Measurements from ENCODE around the gene PDE1A.
"Not testable (repeated sequence)": the region's sequence is repeated elsewhere in the genome, so short reads cannot be mapped to it uniquely, and the experiment has no call there.

The PDE1A gene

GRCh38 chr2:182391443-182391842 is 35.4 kb downstream of the PDE1A start:
- H3K27ac ChIP-seq: no peak overlapping the region
- TF ChIP-seq, protein P1, sequence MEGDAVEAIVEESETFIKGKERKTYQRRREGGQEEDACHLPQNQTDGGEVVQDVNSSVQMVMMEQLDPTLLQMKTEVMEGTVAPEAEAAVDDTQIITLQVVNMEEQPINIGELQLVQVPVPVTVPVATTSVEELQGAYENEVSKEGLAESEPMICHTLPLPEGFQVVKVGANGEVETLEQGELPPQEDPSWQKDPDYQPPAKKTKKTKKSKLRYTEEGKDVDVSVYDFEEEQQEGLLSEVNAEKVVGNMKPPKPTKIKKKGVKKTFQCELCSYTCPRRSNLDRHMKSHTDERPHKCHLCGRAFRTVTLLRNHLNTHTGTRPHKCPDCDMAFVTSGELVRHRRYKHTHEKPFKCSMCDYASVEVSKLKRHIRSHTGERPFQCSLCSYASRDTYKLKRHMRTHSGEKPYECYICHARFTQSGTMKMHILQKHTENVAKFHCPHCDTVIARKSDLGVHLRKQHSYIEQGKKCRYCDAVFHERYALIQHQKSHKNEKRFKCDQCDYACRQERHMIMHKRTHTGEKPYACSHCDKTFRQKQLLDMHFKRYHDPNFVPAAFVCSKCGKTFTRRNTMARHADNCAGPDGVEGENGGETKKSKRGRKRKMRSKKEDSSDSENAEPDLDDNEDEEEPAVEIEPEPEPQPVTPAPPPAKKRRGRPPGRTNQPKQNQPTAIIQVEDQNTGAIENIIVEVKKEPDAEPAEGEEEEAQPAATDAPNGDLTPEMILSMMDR (conservative IDR thresholded peaks at IDR 0.05): no peak

GRCh38 chr2:182386267-182386880 is 40.5 kb downstream of the PDE1A start:
- H3K27ac ChIP-seq: not testable (repeated sequence)

GRCh38 chr2:182384860-182385259 is 42.0 kb downstream of the PDE1A start:
- TF ChIP-seq, protein P1 (conservative IDR thresholded peaks at IDR 0.05): no peak

GRCh38 chr2:182381225-182381624 is 45.6 kb downstream of the PDE1A start:
- TF ChIP-seq, protein P1 (conservative IDR thresholded peaks at IDR 0.05): no peak
- no peak overlapping the region for H3K27ac ChIP-seq

More at GRCh38 chr2:182384860-182385259, 42.0 kb downstream of the PDE1A start:
- no peak overlapping the region for H3K27ac ChIP-seq

DNA sequence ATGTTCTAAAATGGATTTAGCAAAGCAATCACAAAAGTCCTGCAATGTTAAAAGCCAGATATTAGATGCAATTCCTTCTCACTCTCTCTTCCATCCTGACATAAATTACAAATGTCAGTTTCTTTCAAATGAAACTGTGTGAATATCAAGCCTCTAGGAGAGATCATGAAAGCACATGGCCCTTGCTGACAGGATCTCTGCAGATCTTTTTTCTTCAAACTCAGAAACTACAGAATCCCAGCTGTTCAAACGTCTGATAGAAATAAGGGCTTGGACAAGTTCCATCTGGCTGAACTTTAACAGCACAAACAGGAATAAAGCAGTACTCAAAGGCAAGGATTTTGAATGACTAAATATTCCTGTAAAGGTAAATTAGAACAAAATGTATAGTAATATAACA is 47.6 kb downstream of the PDE1A start:
- H3K27ac ChIP-seq: no peak overlapping the region

DNA sequence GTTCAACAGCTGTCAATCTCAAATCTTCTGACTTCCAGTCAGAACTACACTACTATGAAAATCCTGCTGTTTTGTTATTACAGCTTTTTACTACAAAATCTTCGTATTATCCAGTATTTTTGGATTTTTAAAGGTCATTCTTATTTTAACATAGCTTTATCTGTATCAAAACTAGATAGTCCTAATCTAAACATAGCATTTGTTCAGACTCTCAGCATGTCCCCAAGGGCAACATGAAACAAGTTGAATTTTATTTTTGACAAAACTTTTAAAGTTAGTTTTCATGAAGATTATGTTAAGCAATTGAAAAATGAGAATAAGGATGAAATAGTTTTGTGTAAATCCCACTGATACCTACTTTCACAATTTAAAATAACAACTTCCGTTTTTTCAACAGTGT is 48.1 kb downstream of the PDE1A start:
- no peak overlapping the region for H3K27ac ChIP-seq
- TF ChIP-seq, protein P1 (conservative IDR thresholded peaks at IDR 0.05): no peak

More for the DNA sequence above, 47.6 kb downstream of the PDE1A start:
- TF ChIP-seq, protein P1 (conservative IDR thresholded peaks at IDR 0.05): no peak

- no peak overlapping the region for H3K27ac ChIP-seq
- TF ChIP-seq, protein P1 (conservative IDR thresholded peaks at IDR 0.05): no peak
Measured at GRCh38 chr2:182377467-182377866, 49.4 kb downstream of the PDE1A start.

DNA sequence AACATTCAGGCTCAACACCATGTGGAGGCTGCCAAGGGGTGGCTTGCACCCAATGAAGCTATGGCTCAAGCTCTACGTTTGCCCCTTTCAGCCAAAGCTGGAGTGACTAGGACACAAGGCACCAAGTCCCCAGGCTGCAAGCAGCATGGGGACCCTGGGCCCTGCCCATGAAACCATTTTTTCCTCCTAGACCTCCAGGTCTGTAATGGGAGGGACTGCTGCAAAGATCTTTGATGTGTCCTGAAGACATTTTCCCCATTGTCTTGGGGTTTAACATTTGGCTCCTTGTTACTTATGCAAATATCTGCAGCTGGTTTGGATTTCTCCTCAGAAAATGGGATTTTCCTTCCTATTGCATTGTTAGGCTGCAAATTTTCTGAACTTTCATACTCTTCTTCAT is 51.0 kb downstream of the PDE1A start:
- H3K27ac ChIP-seq: no peak overlapping the region
- TF ChIP-seq, protein P1 (conservative IDR thresholded peaks at IDR 0.05): no peak
